T47D (cell line): ENCODE measurements around the gene ACOX1.
"Not testable (repeated sequence)": the region's sequence is repeated elsewhere in the genome, so short reads cannot be mapped to it uniquely, and the experiment has no call there.

ENCODE experiments used
- DNase-seq, 2 experiments: peaks; one replicate each; pipeline versions ENCODE4 v3.0.0 to v3.0.0-alpha.2; 2011 to 2012; ENCODE audit warnings: low read depth in 1 of 2, low spot score in 1 of 2
- JUND ChIP-seq: IDR thresholded peaks from 2 replicates; pipeline ENCODE4 v1.6.1; 2012; ENCODE audit warnings: low read depth
- in situ Hi-C: cut with HindIII; loops from 2 replicates; pipeline ENCODE4 v1.10.0; 2016; ENCODE audit warnings: low sequenced_read_pairs, low pct_unique_long_range_greater_than_20kb

ACOX1 gene

GRCh38 chr17:75985986-75986385 lies 7.0 kb upstream of the ACOX1 start:
- in situ Hi-C loops = no loop called here
- no peak for TF ChIP-seq JUND
- DNase-seq = no peak

GRCh38 chr17:75983501-75984181 lies 4.7 kb upstream of the ACOX1 start:
- TF ChIP-seq JUND = no peak
- in situ Hi-C loops = no loop called here
- no peak for DNase-seq

- DNase-seq = no peak
- no peak for TF ChIP-seq JUND
- in situ Hi-C loops = no loop called here
These were observed 2.2 kb upstream of the ACOX1 start for GRCh38 chr17:75981019-75981615.

GRCh38 chr17:75980188-75981018 lies 1.4 kb upstream of the ACOX1 start:
- no peak for TF ChIP-seq JUND
- in situ Hi-C loops = no loop called here
- no peak for DNase-seq

DNA sequence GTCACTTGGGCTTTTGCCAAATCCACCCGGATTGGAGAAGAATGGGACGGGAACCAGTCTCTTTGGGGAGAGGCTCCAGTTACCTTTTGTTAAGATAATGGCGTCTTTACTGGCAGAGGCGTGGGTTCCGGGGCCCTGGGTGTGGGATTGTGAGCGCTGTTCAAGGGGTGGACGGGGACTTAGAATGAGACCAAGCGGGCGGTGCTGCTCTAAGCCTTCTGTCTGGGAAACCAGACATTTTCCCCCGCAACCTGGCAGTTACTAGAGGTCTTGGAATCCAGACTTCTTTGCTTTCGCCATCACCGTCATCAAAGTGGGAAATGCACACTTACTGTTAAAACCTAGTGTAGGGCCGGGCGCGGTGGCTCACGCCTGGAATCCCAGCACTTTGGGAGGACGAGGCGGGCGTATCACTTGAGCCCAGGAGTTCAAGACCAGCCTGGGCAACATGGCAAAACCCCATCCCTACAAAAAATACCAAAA lies 780 bp upstream of the ACOX1 start:
- no peak for DNase-seq
- no peak for TF ChIP-seq JUND
- in situ Hi-C loops = no loop called here

DNA sequence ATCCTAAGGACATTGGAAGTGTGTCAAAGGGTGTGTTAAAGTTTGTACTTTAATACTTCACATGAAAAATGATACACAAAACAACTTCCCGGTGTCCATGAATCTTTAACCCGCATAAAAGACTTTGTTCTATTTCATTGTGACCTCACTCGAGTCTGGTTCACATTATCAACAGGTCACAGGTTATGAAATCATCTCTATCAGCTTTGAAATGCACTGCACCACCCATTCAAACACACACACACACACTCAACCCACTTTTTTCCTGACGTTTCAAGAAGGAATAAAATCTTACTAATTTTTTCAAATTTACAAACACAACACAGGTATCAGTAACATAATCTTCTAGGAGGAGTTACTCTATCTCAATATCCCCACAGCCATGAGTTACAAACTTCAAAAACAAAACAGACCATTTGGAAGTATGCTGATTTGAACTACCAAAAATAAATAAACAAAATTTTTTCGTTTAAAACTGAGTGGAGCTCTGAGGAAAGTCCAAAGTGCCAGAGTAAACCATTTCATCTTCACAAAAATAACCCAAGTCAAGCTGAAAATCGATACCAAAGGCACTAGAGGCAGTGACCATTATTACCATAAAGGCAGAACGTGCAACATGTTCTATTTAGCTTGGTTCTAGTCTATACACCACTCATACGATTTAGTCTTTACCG lies 2.7 kb downstream of the ACOX1 start:
- in situ Hi-C loops = no loop called here
- no peak for DNase-seq
- TF ChIP-seq JUND = no peak

DNA sequence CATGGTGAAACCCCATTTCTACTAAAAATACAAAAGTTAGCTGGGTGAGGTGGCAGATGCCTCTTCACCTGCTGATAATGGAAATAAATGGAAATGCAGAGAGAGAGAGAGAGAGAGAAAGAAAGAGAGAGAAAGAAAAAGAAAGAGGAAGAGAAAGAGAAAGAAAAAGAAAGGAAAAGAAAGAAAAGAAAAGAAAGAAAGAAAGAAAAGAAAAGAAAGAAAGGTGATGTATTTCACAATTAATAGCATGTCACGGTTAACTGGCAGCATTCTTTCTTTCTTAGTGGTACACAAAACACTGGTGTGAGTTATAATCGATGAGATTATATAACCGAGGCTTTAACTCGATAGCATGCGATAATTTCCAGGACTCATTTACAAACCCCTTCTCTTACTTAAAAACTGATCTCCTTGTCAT lies 3.2 kb downstream of the ACOX1 start:
- DNase-seq = no peak
- in situ Hi-C loops = no loop called here
- no peak for TF ChIP-seq JUND

DNA sequence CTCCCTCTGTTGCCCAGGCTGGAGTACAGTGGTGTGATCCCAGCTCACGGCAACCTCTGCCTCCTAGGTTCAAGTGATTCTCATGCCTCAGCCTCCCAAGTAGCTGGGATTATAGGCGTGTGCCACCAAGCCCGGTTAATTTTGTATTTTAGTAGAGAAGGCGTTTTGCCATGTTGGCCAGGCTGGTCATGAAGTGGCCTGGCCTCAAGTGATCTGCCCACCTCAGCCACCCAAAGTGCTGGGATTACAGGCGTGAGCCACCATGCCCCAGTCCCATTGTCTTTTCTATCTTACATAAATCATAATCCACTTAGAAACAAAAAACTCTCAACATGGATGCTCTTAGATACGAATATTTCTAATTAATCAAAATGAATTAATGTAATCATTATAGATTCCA lies 3.8 kb downstream of the ACOX1 start:
- in situ Hi-C loops, DNase-seq: not testable (repeated sequence)

GRCh38 chr17:75970626-75971025 lies 8.3 kb downstream of the ACOX1 start:
- in situ Hi-C loops = no loop called here
- no peak for TF ChIP-seq JUND
- DNase-seq = no peak

GRCh38 chr17:75970011-75970523 lies 8.9 kb downstream of the ACOX1 start:
- no peak for TF ChIP-seq JUND
- in situ Hi-C loops = no loop called here
- DNase-seq = no peak

GRCh38 chr17:75969044-75969443 lies 9.9 kb downstream of the ACOX1 start:
- in situ Hi-C loops, DNase-seq: not testable (repeated sequence)

GRCh38 chr17:75965468-75965867 lies 13.5 kb downstream of the ACOX1 start:
- in situ Hi-C loops = no loop called here
- TF ChIP-seq JUND = peak; percentile 52; the same call in 1 of the 2 replicates
- DNase-seq = no peak
